ENCODE results near the gene VPS37C. TPM values are rescaled to one million over a fixed set of nuclear protein-coding genes. Genes with fewer than 3 reads are reported as not detected.

Gene VPS37C
- total RNA-seq, 1 experiment from 2014 or later, result 36.3 TPM

GRCh38 chr11:61092280-61092766 lies 68.9 kb downstream of the VPS37C start:
- no peaks in the 10 kb centered on the region for H3K36me3 ChIP-seq (ENCODE audit: control insufficient read depth, insufficient read depth, low read length)
- CTCF ChIA-PET, result no interaction called here
- intact Hi-C loops (cut with micrococcal nuclease; ENCODE audit: unreplicated experiment), result no loop called here
- no peak for TF ChIP-seq CTCF (IDR thresholded peaks at IDR 0.05; ENCODE audit: insufficient read depth in 1 of 2, low read depth in 1 of 2, low read length in 1 of 2, severe bottlenecking in 1 of 2, unreplicated experiment in 1 of 2)
- Mint-ChIP-seq H3K27me3 (ENCODE audit: insufficient read depth, unreplicated experiment) (no peaks in the 10 kb centered on the region), H3K4me1 (ENCODE audit: low read depth, unreplicated experiment) (no peaks in the 10 kb centered on the region), H3K4me3 (ENCODE audit: unreplicated experiment) (no peak overlapping the region), H3K27ac (ENCODE audit: unreplicated experiment) (no peak overlapping the region), H3K9me3 (ENCODE audit: unreplicated experiment) (no peaks in the 10 kb centered on the region), H3K36me3 (ENCODE audit: insufficient read depth, unreplicated experiment) (no peaks in the 10 kb centered on the region)
- no peaks in the 10 kb centered on the region for H3K9me3 ChIP-seq
- H3K4me1 ChIP-seq, result no peaks in the 10 kb centered on the region
- no peaks in the 10 kb centered on the region for H3K27me3 ChIP-seq (replicated peaks; ENCODE audit: control insufficient read depth, insufficient read depth, low read length)
- POLR2A ChIA-PET, result no interaction called here
- no peak for DNase-seq
- BruUV-seq (replicated peaks), result no TSS peak
- no peak overlapping the region for H3K4me3 ChIP-seq (ENCODE audit: low read depth, low read length)

GRCh38 chr11:61091373-61092279 lies 69.6 kb downstream of the VPS37C start:
- no peak overlapping the region for H3K4me3 Mint-ChIP-seq (ENCODE audit: unreplicated experiment)
- Histone ChIP-seq H3K4me3 (ENCODE audit: low read depth, low read length) (no peak overlapping the region), H3K4me1 (no peaks in the 10 kb centered on the region), H3K27me3 (replicated peaks; ENCODE audit: control insufficient read depth, insufficient read depth, low read length) (no peaks in the 10 kb centered on the region), H3K36me3 (ENCODE audit: control insufficient read depth, insufficient read depth, low read length) (no peaks in the 10 kb centered on the region), H3K9me3 (no peaks in the 10 kb centered on the region)
- ChIA-PET POLR2A (no interaction called here), CTCF (no interaction called here)
- no peaks in the 10 kb centered on the region for H3K36me3 Mint-ChIP-seq (ENCODE audit: insufficient read depth, unreplicated experiment)
- TF ChIP-seq CTCF (IDR thresholded peaks at IDR 0.05; ENCODE audit: insufficient read depth in 1 of 2, low read depth in 1 of 2, low read length in 1 of 2, severe bottlenecking in 1 of 2, unreplicated experiment in 1 of 2), result no peak
- no TSS peak for BruUV-seq (replicated peaks)
- no peaks in the 10 kb centered on the region for H3K27me3 Mint-ChIP-seq (ENCODE audit: insufficient read depth, unreplicated experiment)
- DNase-seq, result no peak
- no peak overlapping the region for H3K27ac Mint-ChIP-seq (ENCODE audit: unreplicated experiment)
- H3K9me3 Mint-ChIP-seq (ENCODE audit: unreplicated experiment), result no peaks in the 10 kb centered on the region
- intact Hi-C loops (cut with micrococcal nuclease; ENCODE audit: unreplicated experiment), result no loop called here
- no peaks in the 10 kb centered on the region for H3K4me1 Mint-ChIP-seq (ENCODE audit: low read depth, unreplicated experiment)

GRCh38 chr11:61090982-61091372 lies 70.2 kb downstream of the VPS37C start:
- Histone ChIP-seq H3K4me3 (ENCODE audit: low read depth, low read length) (no peak overlapping the region), H3K4me1 (no peaks in the 10 kb centered on the region), H3K27me3 (replicated peaks; ENCODE audit: control insufficient read depth, insufficient read depth, low read length) (no peaks in the 10 kb centered on the region), H3K9me3 (no peaks in the 10 kb centered on the region), H3K36me3 (ENCODE audit: control insufficient read depth, insufficient read depth, low read length) (no peaks in the 10 kb centered on the region)
- no peak for DNase-seq
- Mint-ChIP-seq H3K36me3 (ENCODE audit: insufficient read depth, unreplicated experiment) (no peaks in the 10 kb centered on the region), H3K9me3 (ENCODE audit: unreplicated experiment) (no peaks in the 10 kb centered on the region), H3K4me3 (ENCODE audit: unreplicated experiment) (no peak overlapping the region), H3K27ac (ENCODE audit: unreplicated experiment) (no peak overlapping the region), H3K27me3 (ENCODE audit: insufficient read depth, unreplicated experiment) (no peaks in the 10 kb centered on the region), H3K4me1 (ENCODE audit: low read depth, unreplicated experiment) (no peaks in the 10 kb centered on the region)
- CTCF ChIA-PET, result no interaction called here
- BruUV-seq (replicated peaks), result no TSS peak
- intact Hi-C loops (cut with micrococcal nuclease; ENCODE audit: unreplicated experiment), result no loop called here
- TF ChIP-seq CTCF (IDR thresholded peaks at IDR 0.05; ENCODE audit: insufficient read depth in 1 of 2, low read depth in 1 of 2, low read length in 1 of 2, severe bottlenecking in 1 of 2, unreplicated experiment in 1 of 2), result no peak
- POLR2A ChIA-PET, result no interaction called here
